Putamen (tissue), 1 donor: Measurements from ENCODE around the gene SLX4.

Experiments
- DNase-seq: peaks from one replicate; pipeline ENCODE4 v3.0.0-alpha.2; 2016; ENCODE audit warnings: low spot score

SLX4 gene

GRCh38 chr16:3553138-3553923 lies 58.1 kb downstream of the SLX4 start:
- no peak for DNase-seq

GRCh38 chr16:3550851-3551847 lies 60.3 kb downstream of the SLX4 start:
- no peak for DNase-seq

- no peak for DNase-seq
Measured at GRCh38 chr16:3549906-3550305, 61.5 kb downstream of the SLX4 start.

GRCh38 chr16:3548859-3549258 lies 62.5 kb downstream of the SLX4 start:
- DNase-seq, result no peak

- DNase-seq, result no peak
Measured at GRCh38 chr16:3548445-3548844, 63.0 kb downstream of the SLX4 start.

GRCh38 chr16:3546986-3547682 lies 64.3 kb downstream of the SLX4 start:
- no peak for DNase-seq

GRCh38 chr16:3542601-3543373 lies 68.6 kb downstream of the SLX4 start:
- DNase-seq, result no peak

GRCh38 chr16:3541527-3542155 lies 69.8 kb downstream of the SLX4 start:
- DNase-seq, result no peak

- DNase-seq, result no peak
Measured at GRCh38 chr16:3538222-3538621, 73.2 kb downstream of the SLX4 start.

GRCh38 chr16:3536851-3537250 lies 74.6 kb downstream of the SLX4 start:
- no peak for DNase-seq

- no peak for DNase-seq
Measured at GRCh38 chr16:3536271-3536731, 75.1 kb downstream of the SLX4 start.

- DNase-seq, result no peak
Measured at GRCh38 chr16:3534126-3534525, 77.3 kb downstream of the SLX4 start.

GRCh38 chr16:3532741-3533140 lies 78.7 kb downstream of the SLX4 start:
- no peak for DNase-seq
